Neural progenitor cell (in vitro differentiated cells): Measurements from ENCODE around the gene ARHGEF19.

Experiments
- EZH2 ChIP-seq: fragments of 200-600 bp; sonication (generic); IDR thresholded peaks from 2 replicates; pipeline ENCODE4 v1.6.1; 2017; ENCODE audit warnings: antibody characterized with exemption, mild to moderate bottlenecking, moderate library complexity
- EZH2phosphoT487 ChIP-seq: fragments of 200-600 bp; sonication (generic); IDR thresholded peaks from 2 replicates; pipeline ENCODE4 v1.6.1; 2017; ENCODE audit warnings: antibody characterized with exemption
- TF ChIP-seq, protein P1 (sequence below): fragments of 200-600 bp; sonication (generic); IDR thresholded peaks from 2 replicates; pipeline ENCODE4 v1.5.1; 2017; ENCODE audit warnings: antibody characterized with exemption, mild to moderate bottlenecking

GRCh38 chr1:16195518-16195905 lies 16.9 kb downstream of the ARHGEF19 start:
- no peak for TF ChIP-seq EZH2
- TF ChIP-seq, protein P1, sequence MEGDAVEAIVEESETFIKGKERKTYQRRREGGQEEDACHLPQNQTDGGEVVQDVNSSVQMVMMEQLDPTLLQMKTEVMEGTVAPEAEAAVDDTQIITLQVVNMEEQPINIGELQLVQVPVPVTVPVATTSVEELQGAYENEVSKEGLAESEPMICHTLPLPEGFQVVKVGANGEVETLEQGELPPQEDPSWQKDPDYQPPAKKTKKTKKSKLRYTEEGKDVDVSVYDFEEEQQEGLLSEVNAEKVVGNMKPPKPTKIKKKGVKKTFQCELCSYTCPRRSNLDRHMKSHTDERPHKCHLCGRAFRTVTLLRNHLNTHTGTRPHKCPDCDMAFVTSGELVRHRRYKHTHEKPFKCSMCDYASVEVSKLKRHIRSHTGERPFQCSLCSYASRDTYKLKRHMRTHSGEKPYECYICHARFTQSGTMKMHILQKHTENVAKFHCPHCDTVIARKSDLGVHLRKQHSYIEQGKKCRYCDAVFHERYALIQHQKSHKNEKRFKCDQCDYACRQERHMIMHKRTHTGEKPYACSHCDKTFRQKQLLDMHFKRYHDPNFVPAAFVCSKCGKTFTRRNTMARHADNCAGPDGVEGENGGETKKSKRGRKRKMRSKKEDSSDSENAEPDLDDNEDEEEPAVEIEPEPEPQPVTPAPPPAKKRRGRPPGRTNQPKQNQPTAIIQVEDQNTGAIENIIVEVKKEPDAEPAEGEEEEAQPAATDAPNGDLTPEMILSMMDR = no peak
- no peak for TF ChIP-seq EZH2phosphoT487
